ENCODE results near the gene HMOX2.

Gene HMOX2

GRCh38 chr16:4538350-4539235 lies 62.4 kb downstream of the HMOX2 start, which contains the start of gene CDIP1 (continued):
- TF ChIP-seq ZNF114 (tag by site-specific recombination; IDR thresholded peaks at IDR 0.05), result no peak
- TF ChIP-seq ZFP41 (tag by site-specific recombination; IDR thresholded peaks at IDR 0.05; ENCODE audit: borderline replicate concordance), result no peak
- TF ChIP-seq KLF10 (tag by site-specific recombination; IDR thresholded peaks at IDR 0.05), result peak; percentile 85
- TF ChIP-seq ZNF530 (tag by site-specific recombination; IDR thresholded peaks at IDR 0.05; ENCODE audit: low read depth), result peak; percentile 10; the same call in 1 of the 2 replicates
- TF ChIP-seq ZXDB (tag by site-specific recombination; IDR thresholded peaks at IDR 0.05), result peak; percentile 99
- peak; percentile 85 for TF ChIP-seq ZBTB20 (tag by site-specific recombination; IDR thresholded peaks at IDR 0.05)
- TF ChIP-seq ZNF391 (tag by site-specific recombination; IDR thresholded peaks at IDR 0.05; ENCODE audit: borderline replicate concordance, low read depth), result peak; percentile 93
- peak; percentile 96 for TF ChIP-seq KLF17 (tag by site-specific recombination; IDR thresholded peaks at IDR 0.05)
- TF ChIP-seq PRDM6 (tag by site-specific recombination; IDR thresholded peaks at IDR 0.05), result peak; percentile 40; the same call in 1 of the 2 replicates
- peak; percentile 99 for TF ChIP-seq ZNF629 (tag by site-specific recombination; IDR thresholded peaks at IDR 0.05)
- peak; percentile 70; the same call in 1 of the 2 replicates for TF ChIP-seq ZNF660 (tag by site-specific recombination; IDR thresholded peaks at IDR 0.05)
- peak; percentile 68; the same call in 1 of the 2 replicates for TF ChIP-seq ZNF558 (tag by site-specific recombination; IDR thresholded peaks at IDR 0.05)
- TF ChIP-seq HIC1 (tag by site-specific recombination; IDR thresholded peaks at IDR 0.05), result peak; percentile 94
- peak; percentile 93 for TF ChIP-seq SP7 (tag by site-specific recombination; IDR thresholded peaks at IDR 0.05)
- peak; percentile 42 for TF ChIP-seq OSR2 (tag by site-specific recombination; IDR thresholded peaks at IDR 0.05)
- TF ChIP-seq GLIS2 (tag by site-specific recombination; IDR thresholded peaks at IDR 0.05), result peak; percentile 76
- no peak for TF ChIP-seq ZNF202 (tag by site-specific recombination; IDR thresholded peaks at IDR 0.05; ENCODE audit: borderline replicate concordance)
- TF ChIP-seq ZBTB10 (tag by site-specific recombination; IDR thresholded peaks at IDR 0.05), result peak; percentile 55; the same call in 1 of the 2 replicates
- no peak for TF ChIP-seq ZNF624 (tag by site-specific recombination; IDR thresholded peaks at IDR 0.05)
- TF ChIP-seq ZNF549 (tag by site-specific recombination; IDR thresholded peaks at IDR 0.05), result peak; percentile 74
- no peak for TF ChIP-seq ZFP3 (tag by site-specific recombination; IDR thresholded peaks at IDR 0.05; ENCODE audit: low read depth)
- peak; percentile 92 for TF ChIP-seq EGR2 (tag by site-specific recombination; IDR thresholded peaks at IDR 0.05; ENCODE audit: low read depth)
- TF ChIP-seq ZBTB6 (tag by site-specific recombination; IDR thresholded peaks at IDR 0.05), result peak; percentile 94
- peak; percentile 79 for TF ChIP-seq YY1 (tag by site-specific recombination; IDR thresholded peaks at IDR 0.05)
- TF ChIP-seq ZBTB44 (tag by site-specific recombination; IDR thresholded peaks at IDR 0.05), result no peak; the same call in 1 of the 2 replicates
- peak; percentile 77 for TF ChIP-seq ZNF785 (tag by site-specific recombination; IDR thresholded peaks at IDR 0.05)
- no peak for TF ChIP-seq ZNF132 (tag by site-specific recombination; IDR thresholded peaks at IDR 0.05; ENCODE audit: borderline replicate concordance)
- peak; percentile 93 for TF ChIP-seq ZNF580 (tag by site-specific recombination; IDR thresholded peaks at IDR 0.05)

Data from HEK293 (cell line).